NCI-H2171 (cell line): ENCODE results near the gene ISM1.

Source experiments
- DNase-seq: peaks from one replicate; lab custom pipeline; 2025; lab: John Stamatoyannopoulos, UW

ISM1 gene

DNA sequence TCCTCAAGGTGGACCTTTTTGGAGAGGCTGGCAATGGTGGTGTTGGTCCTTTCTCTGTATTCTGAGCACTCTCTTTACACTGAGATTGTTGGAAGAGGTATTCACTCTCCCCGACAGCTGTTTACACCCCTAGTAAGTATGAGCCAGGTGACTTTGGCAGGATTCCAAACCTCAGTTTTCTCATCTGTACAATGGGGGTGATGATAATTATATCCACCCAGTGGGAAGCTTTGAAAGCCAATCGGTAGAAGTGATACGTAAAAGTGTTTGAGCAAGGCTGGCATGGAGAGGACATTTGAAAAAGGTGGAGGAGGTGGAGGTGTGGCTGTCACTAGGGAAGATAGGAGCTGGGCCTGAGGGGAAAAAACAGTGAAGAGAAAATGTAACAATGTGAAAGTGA lies 35.5 kb downstream of the ISM1 start:
- DNase-seq: no peak

DNA sequence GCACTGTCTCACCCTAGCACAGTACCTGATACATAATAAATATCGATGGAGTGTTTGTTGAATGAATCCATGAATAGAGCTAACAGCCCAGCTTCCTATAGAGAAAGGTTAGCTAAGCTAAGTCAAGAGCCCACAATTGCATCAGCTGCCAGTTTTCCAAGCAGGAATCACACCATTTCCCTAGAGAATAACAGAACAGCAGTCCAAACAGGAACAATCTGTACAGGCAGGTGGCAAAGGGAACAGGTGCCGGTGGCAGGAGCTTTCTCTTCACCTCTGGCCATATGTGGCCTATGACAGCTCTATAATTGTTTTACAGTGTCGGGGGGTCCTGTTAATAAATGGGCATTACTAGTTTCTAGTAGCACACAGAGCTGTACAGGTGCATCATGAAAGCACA lies 38.8 kb downstream of the ISM1 start:
- DNase-seq: peak; percentile 97

DNA sequence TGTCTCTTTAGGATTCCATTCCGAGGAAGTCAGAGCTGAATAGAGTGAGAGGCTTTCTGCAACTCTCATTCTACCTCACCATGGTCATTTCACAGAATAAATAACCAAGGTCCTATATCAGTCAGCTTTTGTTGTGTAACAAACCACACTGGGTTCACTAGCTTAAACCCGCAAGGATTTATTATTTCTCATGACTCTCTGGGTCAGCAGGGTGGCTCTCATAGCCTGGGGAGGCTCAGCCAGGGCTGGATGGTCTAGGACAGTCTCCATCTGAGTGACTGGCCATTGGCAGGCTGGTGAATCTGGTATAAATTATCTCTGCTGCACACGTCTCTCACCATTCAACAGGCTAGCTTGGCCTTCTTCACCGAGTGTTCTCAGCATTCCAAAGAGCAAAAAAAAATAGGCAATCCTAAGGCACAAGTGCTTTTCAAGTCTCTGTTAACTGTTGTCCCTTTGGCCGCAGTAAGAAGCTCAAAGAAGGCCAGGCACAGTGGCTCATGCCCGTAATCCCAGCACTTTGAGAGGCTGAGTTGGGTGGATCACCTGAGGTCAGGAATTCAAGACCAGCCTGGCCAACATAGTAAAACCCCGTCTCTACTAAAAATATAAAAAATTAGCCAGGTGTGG lies 39.7 kb downstream of the ISM1 start:
- no peak for DNase-seq

DNA sequence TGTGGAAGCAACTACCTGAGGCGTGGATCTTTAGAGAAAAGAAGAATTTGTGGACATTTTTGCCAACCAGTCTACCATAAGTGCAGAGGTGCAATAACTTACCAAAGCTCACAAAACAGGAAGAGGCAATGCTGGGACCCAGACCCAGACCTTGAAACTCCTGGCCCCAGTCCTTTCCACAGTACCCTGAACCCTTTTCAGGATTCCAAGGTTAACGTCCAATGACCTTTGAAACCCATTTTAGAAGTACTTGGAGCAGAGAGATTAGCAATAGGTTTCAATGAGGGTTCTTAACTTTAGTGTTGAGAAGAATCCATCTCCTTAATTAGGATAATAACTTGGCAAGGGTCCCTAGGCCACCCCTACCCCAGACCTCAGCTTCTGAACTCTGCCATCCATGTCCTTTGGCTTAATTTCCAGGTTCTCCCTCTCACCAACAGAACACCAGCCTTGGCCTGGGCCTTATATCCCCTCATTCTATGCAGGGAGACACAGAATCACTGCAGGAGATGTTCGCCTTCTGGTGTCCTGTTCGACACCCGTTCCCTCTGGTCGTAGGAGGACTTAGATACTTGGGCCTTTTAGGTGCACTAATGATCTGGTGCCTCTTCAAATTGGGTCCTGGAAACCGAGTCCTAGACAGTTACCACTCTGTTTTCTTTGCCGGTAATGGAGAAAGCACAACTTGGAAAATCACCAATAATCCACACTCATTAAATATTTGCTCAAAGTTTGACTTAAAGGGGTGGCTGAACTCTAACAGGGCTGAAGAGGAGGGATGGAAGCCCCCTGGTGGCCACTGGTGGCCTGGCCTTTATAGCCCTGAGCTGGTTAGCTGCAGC lies 40.6 kb downstream of the ISM1 start:
- DNase-seq: no peak

DNA sequence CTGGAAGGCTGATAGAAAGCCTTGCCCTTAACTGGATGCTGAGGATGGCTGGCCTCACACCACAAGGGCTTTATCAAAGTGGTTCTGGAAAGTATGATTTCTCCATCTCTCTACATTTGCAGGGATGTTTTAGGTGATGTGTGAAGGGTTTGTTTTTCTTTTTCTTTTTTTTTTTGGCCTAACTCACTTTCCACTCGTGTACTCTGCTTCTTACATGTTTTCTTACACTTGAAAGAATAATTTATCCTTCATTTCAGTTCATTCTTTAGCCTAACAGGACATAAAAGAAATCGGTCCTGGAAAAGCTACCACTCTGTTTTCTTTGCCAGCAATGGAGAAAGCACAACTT lies 41.2 kb downstream of the ISM1 start:
- DNase-seq: no peak

DNA sequence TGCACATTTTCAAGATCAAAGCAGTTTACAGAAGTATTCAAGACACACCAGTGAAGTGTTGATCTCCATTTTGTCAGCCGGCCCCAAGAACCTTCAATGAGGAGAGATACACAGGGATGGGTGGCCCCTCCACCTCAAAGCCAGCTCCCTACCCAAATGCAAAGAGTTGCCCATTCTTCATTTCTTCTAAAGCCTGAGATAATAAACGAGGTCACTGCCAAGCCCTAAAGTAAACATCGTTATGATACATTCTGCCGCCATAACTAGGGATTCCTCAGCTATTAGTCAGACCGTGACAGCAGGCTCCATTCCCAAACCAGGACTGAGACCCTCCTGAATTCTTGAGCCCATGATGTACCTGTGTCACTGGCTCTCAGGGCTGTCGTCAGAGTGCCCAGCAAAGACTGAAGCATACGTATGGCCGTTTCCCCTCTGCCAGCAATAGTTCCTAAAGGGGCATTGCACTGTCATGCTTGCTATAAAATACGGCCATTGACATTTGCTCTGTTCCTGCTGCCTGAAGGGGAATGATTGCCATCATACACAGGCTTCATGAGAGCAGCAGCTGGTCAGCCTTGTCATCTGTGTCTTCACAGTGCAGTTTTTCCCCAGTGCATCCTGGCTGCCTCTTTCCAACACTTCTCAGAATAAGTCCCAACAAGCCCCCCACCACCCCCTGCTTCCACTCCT lies 41.7 kb downstream of the ISM1 start:
- no peak for DNase-seq

DNA sequence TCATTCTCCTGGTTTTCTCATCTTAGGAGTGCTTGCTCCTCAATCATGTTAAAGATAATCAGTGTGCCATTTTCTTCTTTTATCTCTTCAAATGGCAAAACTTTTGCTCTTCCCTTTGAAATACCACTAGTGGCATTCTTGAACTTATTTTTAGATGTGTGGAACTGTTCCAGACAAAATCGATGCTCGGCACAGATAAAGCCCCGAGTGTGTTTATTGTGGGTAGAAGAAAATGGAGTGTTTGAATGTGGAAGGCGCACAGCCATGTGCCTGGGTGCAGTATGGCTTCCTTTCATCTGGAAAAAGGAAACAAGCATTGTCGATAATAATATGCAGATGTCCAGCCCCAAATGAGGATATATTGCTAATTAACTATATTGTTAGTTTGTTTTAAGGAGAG lies 42.4 kb downstream of the ISM1 start:
- no peak for DNase-seq

DNA sequence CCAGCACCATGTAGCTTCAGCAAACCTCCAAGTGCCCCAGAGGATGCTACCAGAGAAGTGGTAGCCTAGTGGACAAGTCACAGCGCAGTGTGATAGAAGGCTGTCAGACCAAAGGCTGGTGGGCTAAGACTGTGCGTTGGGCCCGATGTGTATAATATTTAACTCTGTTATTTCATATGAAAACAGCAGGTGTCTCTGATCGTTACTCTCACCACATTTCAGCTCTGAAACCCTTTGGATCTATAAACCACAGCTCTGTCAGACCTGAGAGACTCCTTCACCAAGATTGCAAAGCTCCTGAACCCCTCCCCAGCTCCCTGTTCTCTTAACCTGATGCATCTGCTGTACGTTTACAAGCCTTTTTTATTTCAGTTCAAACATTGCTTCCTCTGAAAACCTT lies 43.8 kb downstream of the ISM1 start:
- DNase-seq: no peak

DNA sequence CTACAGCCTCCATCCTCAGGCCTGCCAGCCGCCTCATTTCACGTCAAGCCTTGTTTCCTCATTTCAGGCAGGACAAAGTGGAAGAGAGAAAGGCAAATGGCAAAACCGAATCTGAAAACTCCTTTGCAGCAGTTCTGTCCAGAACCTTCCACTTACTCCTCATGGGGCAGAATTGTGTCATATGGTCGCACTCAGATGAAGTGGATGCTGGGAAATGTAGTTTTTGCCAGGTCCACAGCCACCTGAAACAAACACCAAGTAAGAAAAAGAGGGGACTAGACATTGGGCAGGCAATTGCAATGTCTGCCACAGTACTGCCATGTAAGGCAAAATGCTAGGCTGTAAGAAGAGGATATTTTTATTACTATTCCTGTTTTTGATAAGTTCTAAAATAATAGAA lies 44.9 kb downstream of the ISM1 start:
- no peak for DNase-seq

DNA sequence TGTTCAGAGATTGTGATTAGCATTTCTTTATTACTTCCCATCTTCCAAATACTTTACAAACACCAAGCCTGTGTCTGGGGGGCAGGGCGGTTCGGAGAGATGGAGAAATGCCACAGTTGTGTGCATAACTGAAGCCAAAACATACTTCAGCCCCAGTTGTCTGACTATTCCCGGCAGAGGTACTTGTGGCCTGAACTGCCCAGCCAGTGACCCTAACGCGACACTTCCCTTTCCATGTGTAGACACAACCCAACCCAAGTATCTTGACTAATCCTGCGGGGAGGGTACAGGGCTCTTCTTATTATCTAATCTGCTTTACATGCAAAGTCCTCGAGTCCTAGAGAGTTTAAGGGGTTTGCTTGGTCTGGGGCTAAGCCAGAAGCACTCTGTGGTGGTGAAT lies 46.2 kb downstream of the ISM1 start:
- DNase-seq: no peak

DNA sequence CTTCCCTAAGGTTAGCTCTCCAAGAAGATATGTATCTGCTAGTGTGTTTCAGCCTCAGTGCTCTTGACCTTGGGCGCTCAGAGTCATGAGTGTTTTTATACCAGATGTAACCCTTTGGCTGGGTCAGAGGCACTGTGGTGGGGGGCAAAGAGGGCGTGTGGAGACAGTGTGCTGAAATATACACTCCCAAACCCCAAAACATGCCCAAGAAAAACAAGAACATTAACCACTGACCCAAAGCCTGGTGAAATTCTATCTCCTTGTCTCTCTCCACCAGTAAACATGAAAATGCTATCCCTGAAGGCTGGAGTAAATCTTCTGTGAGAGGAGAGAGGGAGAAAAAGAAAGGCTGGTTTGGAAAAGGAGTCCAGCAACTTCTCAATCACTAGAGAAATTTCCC lies 47.9 kb downstream of the ISM1 start:
- no peak for DNase-seq

DNA sequence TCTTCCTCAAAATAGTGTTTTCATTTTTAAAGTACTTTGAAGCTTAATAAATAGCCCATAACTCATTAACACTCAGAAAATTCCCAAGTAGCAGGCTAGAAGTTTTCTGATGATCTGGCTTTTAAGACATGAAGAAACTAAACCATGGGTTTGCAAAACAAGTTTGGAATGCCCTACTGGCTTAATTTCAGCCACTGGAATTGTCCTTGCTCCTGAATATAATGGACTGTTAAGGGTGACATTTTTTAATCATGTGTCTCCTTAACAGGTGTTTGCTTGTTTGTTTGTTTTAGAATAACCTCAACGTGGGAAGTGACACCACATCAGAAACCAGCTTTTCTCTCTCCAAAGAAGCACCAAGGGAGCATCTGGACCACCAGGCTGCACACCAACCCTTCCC lies 49.1 kb downstream of the ISM1 start:
- no peak for DNase-seq

DNA sequence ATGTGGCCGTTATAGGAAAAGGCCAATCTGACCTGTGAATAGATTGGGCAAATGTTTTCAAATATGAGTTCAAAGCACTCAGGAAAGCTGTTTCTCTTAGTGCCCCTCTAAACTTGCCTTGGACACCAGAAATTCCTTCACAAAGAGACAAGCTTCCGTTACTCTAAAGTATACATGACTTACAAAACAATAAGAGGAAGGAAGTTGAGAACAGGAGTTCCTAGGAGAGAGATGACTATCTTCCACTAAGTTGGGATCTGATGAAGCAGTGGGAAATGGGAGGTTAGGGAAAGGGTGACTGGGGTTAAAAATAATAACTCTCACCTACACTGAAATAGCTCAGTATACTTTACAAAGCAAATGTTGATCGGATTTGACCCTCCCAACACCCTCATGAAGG lies 50.0 kb downstream of the ISM1 start:
- DNase-seq: no peak

DNA sequence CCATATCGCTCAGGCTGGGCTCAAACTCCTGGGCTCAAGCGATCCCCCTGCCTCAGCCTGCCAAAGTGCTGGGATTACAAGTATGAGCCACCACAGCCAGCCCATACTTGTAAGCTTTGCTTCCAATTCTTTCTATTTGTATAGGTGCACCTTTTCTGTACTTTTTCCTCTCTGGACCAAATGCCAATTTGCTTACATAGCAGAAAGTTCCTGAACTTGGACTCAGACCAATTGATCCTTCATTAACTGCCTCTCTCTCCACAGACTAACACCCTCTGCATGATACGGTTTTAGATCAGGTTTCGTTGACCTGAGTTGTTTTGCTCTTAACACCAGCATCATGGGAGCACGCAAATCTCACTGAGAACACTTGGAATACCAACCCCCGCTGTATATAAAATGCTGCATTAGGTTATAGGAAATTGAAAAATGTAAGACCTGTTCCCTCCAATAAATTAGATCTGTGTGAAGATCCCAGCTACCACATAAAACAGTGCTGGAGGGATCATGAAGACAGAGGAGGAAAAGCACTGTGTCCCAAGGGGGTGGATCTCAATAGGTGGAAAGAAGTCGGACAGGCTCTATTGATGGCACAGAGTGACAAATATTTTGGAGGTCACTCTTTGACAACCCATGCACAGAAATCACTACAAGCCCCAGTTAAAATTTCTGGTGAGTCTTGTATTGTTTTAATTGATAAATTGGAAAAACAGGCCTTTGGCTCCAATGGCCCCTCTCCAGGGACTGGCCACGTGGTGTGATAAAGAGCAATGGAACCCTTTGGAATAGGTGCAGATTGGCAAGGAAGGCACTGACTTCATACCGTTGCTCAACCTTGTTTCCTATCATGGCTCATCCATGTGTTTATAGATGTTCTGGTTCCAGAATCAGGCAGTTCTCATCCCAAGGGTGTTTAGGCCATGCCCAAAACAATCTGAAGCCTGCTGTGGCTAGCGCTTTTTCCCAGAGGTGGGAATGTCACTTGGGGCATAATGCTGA lies 51.2 kb downstream of the ISM1 start:
- peak; percentile 19 for DNase-seq

DNA sequence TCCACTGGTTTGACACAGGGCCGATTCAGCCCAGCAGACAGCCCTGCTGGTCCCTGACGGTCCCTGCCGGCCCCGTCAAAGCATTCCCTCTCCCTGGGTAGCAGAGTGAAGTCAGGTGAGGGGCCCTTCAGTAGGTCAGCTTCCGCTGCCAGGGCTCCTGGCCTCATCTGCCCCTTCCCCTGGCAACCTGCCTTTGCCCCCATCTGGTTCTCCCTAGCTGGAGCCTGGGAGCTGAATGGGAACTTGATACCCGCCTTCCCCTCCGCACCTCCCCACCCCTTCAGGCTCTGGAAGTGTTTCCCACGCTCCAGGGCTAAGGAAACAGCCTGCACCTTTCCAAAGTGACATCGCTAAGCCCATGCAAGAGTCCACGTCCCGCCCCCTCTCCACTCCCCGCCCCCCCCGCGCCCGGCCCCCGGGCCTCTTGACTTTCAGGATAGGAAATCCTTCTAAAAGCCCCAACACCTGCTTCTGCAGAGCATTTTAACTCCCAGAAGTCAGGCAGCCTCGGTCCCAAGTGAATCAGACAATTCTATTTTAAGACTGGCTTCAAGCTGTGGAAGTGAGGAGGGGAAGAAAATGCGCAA lies 53.3 kb downstream of the ISM1 start:
- peak; percentile 98 for DNase-seq

DNA sequence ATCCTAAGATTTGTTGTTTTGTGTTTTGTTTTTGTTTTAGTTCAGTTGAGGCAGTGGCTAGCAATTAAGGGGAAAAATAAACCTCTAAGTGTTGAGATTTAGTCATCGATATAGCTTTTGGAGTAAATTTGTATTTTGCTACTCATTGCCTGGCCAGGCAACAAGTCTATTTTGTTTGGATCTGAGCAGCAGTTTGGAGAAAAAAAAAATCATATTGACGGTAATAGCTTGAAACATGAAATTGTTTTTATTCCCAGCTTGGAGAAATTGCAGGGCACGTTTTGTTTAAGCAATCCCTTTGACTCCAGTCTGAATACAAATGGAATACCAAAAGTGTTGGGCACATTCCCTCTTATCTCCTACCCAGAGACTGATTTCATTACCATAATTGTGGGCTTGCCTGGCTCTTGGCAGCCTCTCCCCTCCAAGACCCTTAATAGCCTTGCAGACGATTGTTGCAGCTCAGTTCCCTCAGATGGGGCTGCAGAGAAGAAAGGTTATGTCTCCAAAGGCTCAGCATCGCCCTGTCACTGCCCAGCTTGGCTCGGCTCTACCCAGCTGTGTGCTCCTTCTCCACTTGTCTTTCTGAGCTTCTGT lies 56.0 kb downstream of the ISM1 start:
- DNase-seq: no peak

DNA sequence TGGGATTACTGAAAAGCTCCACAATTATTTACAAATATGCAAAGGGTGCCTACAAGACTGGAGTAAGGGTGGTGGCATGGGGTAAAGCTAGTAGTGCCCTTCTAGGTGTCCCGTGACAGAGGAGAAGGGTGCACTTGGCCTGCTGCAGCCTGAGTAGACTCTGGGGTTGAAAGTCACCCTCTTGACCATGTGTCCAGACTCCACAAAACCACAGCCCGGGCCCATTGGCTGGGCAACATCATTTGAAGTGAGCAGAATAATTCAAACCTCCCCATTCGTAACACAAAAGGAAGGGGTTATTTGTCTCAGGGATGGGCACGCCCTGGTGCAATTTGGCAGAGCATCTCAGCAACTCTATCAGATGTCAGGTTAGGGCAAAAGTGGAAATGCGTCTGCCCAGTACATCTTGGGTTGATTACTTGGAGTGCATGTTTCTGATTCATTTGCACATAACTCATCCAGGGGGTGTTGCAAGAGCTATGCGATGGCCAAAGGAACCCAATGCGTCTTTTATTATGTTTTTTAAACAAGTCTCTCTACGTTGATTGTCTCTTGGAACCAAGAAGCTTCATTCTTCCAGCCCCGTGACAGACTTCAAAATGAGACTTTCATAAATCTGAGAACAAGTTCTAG lies 56.7 kb downstream of the ISM1 start:
- no peak for DNase-seq

DNA sequence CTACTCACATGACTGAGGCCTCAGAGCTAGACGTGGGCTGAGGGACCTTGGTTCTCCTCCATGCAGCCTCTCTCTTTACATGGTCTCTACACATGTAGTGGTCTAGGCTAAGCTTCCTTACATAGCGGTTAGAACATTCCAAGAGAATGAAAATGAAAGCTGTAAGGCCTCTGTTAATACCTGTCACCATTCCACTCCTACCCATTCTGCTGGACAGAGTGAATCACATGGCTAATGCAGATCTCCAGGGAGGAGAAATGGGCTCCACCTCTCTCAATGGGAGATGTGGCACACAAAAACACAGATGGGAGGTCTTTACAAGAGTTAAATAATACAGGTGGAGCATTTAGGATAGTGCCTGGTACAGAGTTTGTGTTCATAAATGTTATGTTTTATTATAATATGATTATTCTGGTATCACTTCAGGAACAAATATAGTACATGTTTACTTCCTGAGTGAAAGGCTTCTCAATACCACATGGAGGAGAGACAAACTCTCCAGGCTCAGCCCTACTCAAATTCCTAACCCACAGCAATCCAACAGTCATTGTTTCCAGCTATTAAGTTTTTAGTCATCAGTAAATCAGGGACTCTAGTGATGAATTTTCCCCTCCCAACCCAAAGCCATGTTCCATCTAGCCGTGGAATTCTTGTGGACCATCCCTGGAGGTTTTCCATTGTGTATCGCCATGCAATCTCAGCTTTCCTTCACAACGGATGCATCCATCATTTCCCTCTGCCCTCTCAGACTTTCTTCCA lies 57.9 kb downstream of the ISM1 start:
- DNase-seq: no peak

DNA sequence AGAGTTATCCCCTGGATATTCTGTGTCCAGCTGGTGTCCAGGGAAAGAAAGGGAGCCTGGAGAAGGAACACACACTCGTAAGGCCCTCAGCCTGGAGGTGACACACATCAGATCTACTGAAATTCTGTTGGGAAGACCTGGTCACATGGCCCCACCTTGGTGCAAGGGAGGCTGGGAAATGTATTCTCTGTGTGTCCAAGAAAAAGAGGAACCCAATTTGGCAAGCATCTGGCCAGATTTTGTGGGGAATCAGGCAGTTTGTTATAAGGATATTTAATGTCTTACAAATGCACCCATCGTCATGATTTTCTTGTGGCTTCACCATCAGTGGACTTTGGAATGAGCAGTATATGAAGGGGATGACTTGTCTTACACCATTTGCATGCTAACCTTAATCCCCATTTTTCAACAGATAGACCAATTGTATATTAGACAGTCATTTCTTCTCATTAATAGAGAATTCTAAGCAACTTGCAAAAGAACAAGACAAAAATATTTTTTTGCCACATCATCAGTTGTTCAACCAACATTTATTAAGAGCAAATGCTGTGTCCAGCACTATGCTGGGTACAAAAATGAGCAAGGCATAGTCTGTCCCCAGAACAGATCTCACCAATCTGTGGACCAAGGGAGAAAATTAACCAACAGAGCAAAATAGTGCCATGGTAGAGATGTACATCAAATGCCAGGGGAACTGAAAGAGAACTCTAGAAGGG lies 59.7 kb downstream of the ISM1 start:
- DNase-seq: no peak
